Nucleus accumbens (tissue), 56 donors: Measurements from ENCODE around the gene KSR1.
"Not testable (repeated sequence)": the region's sequence is repeated elsewhere in the genome, so short reads cannot be mapped to it uniquely, and the experiment has no call there.

Experiments
- DNase-seq, 56 donors: peaks; one replicate each; lab custom pipeline; 2025; lab: John Stamatoyannopoulos, UW

The KSR1 gene

DNA sequence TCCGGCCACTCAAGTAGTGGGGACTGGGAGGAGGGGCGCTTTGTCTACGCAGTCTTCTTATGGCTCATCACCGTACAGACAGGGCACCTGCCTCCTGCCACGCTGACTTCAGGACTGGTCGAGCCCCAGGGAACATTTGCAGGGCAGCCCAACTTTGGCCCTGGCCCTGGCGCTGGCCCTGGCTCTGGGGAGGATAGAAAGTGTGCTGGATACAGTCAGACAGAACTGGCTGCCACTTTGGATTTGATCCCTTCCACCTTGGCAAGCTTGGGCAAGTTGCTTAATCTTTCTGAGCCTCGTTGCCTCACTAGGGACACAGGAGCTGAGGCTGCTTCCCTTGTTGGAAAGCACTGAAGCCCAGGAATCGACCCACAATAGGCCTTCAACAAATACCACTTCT is 188.3 kb downstream of the KSR1 start:
- DNase-seq, result peak in 12 of 56 donors; percentile 2 to 36 (median 10)

DNA sequence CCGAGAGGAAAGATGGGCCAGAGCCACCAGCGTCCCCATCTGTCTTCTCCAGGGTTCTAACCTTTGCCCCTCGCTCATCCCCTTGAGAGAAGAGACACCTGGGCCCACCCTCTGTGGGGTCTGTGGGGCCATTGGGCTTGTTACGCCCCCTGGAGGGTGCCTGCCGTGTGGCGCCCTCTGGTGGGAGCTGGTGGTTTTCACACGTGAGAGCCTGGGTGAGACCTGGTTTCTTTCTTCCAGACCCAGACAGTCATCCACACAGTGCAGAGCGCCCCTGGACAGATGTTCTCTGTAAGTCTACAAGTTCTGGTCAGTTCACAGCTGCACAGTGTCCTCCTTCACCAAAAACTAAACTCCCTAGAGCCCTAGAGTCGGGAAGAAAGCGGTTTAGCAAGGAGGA is 189.4 kb downstream of the KSR1 start:
- DNase-seq, result not testable (repeated sequence)

DNA sequence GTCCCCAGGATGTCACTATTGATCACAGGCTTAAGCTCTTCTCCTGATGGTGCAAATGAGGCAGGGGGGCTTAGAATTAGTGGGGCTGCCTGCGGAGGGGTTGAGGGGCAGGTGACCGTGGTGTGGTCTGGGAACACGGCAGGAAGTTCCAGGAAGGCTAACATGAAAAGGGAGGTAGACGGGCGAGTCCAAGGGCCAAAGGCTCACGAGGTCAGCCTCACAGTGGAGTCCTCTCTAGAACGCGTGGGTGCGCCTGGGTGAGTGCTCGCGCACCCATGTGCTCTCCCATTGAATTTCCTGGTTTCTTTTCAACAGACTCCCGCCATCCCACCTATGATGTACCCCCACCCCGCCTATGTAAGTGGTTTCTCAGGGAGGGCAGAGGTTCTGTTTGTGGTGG is 190.0 kb downstream of the KSR1 start:
- DNase-seq, result no peak

DNA sequence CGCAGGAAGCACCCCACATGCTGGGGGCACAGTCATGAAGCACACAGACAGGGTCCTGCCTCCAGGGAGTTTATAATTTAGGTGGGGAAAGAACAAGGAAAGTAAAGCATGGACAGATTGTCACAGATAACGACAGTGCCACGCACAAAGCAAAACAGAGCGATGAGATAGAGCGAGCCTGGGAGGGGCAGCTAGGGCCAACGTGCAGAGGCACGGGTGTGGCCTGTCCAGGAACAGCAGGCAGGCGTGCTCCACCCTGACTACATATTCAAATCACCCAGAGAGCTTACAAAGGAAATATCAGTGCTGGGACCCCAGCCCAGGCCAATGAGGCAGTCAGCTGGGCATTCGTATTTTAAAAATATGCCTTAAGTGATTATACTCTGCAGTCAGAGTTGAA is 191.5 kb downstream of the KSR1 start:
- no peak for DNase-seq

DNA sequence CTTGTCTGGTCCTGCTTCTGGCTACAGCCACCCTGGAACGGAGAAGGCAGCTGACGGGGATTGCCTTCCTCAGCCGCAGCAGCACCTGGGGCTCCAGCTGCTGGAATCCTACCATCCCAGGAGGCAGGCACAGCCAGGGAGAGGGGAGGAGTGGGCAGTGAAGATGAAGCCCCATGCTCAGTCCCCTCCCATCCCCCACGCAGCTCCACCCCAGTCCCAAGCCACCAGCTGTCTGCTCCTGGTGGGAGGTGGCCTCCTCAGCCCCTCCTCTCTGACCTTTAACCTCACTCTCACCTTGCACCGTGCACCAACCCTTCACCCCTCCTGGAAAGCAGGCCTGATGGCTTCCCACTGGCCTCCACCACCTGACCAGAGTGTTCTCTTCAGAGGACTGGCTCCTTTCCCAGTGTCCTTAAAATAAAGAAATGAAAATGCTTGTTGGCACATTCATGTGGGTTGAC is 192.9 kb downstream of the KSR1 start:
- peak in 5 of 56 donors; percentile 7 to 24 (median 14) for DNase-seq

DNA sequence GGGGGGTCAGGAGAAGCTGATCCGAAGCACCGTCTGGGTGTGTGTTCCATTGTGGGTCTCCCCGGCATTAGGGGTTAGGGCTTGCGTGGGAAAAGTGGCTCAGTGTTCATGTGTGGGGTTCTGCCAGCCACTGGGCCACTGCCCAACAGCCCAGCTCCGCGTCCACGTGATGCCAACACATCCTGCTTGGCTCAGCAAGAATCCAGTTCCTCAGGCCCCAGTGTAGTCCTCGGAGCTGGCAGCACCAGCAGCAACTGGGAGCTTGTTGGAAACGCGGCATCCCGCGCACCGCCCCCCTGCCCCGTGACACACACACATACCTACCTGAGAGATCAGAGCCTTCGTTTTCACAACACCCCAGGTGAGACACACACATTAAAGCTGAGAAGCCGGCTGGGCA is 193.7 kb downstream of the KSR1 start:
- peak in 47 of 56 donors; percentile 12 to 75 (median 43) for DNase-seq

DNA sequence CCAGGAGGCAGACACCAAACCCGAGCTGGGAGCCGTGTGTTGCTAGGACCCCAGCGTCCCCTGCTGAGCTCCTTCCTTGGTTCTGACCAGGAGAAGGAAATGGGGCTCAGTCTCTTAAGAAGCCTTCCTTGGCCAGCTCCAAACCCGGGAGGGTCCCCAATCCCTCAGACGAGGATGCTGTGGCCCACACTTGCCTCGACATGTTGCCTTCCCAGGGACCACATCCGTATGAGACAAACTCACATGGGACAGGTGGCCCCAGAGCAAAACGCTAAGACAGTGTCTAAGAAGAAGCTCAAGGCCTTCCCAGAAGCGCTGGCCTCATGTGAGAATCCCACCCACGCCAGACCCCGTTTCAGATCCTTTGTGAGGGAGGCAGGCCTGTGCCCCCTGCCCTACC is 194.6 kb downstream of the KSR1 start:
- DNase-seq, result no peak

DNA sequence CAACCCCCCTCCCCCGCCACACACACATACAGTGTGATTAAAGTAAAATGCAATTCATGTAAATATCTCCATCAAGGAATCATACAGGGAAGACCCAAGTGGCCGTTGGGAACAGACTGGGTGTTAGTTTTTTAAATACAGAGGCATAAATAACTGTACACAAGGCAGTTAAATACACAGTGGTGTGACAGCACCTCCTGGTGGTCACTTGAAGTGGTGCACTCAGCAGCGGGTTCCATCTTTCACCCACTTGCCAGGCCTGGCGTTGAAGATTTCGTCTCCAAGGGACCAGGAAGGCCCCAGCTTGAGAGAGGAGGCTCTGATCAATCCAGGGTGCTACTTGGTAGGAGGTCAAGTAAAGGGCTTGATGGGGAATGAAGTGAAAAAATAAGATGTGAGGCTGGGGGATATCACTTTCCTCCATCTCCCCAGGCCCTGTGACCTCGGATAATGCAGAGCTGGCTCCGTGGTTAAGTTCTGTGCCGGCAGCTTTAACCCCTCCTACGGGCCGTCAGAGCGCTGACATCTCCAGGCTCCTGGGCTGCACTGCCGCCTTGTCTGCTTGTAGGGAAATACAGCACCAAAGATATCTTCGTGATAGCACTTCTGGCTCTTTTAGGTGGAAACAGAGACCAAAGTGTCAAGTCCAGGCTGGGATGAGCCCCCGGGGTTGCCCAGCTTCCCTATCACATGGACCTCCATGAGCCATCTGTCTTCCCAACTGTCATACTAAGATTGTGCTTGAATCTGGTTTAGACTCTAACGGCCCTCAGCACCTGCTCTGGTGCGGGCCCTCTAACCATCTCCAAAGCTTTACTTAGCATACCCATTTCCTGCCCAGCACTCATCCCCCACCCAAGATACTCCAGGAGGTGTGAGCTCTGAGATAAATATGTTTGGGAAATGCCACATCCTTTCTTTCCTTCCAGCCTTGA is 195.4 kb downstream of the KSR1 start:
- DNase-seq, result peak in 35 of 56 donors; percentile 5 to 76 (median 25)

DNA sequence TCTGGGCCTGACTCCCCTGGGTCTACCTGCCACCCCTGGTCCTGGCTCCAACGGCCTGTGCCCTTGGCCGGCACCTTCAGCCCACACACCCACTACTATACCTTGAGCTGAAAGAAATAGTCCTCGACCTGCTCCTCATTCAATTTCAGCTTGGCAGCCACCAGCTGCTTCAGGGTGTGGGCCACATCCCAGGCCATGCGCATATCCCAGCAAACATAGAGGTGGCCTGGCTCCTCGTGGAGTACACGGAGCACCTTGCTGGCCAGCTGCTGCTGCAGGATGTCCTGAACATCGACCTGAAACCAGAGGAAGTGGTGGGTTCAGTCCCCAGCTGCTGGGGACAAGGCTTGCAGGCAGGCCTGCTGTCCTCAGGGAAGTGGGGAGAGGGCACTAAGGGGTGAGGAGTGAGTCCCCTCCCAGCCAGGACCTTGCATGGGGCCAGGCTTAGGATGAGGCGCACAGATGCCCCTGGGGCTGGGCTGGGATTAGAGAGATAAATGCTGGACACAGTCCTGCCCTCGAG is 197.3 kb downstream of the KSR1 start:
- DNase-seq, result not testable (repeated sequence)

DNA sequence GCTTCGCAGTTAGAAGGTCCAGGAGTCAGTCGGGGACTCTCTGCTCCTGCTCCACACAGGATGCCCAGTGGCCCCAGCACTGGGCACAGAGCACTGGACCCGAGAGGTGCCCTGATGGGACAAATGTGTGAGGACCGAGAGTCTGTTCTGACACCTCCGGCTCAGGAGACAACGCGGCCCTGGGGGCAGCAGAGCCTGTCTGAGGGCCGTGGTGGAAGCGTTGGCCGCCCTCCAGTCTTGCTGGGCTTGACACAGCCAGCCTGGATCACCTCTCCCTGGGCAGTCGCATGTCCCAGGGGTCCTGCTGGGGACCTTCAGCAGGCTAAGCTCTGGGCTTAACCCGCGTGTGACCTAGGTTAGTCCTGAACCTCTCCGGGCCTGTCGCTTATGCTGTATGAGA is 197.9 kb downstream of the KSR1 start:
- no peak for DNase-seq

DNA sequence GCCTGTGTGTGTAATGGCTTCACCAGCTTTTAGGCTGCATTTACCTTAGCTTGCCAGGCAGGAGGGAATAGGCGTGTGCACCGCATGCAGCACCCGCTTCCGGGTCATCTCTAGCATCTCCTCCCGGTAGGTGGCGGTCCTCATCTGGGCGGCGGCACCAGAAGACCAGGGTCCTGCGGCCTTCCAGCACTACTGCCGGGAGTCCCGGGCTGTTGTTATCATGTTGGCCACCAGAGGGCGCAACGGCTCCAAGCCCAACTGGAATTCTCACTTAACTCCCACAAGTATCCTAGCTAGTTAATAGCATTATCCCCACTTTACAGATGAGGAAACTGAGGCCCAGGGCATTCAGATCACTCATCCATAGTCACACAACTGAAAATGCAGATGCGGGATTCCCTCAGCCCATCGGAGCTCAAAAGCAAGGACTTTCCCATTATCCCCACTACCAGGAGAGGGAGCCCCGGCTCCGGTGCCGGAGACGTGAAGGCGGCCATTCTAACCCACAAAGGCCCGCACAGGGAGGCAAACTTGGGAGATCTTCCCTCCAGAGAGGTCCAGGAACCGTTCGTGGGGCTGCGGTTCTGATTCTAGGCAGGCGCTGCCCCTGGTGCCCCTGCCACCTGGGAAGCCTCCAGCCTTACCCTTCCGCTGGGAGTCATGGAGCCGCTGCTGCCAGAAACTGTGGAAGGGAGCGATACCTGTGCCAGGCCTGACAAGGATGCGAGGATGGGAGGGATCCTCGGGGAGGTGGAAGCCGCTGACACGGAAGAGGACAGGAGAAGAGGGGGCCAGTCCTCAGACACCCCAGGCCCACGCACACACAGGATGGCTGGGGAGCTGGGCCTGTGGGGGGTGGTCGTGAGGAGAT is 198.6 kb downstream of the KSR1 start:
- DNase-seq, result peak in 44 of 56 donors; percentile 12 to 76 (median 40)

DNA sequence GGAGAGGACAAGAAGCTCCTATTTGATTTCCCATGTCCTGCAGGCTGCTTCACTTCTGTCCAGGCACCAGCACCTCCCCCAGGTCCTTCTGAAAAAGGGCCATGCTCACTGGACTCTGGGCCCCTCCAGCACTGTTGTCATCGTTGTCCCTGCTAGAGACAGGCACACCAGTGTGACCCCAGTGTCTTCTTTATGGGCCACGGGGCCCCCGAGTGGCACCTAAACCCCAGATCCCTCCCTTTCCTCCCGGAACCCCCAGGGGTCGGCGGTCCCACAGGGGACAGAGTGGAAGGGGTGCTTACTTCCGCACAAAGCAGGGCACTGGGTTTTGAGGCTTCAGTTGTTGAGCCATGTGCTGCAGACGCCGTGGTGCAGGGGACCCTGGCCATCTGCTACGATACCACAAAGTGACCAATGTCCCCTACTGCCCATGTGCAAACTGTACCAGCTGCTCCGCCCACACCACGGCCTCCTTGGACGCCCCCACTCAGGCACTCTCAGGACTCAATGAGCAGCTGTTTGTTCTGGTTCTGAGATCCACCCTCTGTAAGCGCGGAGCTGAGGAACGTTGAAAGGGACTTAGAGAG is 199.4 kb downstream of the KSR1 start:
- not testable (repeated sequence) for DNase-seq

DNA sequence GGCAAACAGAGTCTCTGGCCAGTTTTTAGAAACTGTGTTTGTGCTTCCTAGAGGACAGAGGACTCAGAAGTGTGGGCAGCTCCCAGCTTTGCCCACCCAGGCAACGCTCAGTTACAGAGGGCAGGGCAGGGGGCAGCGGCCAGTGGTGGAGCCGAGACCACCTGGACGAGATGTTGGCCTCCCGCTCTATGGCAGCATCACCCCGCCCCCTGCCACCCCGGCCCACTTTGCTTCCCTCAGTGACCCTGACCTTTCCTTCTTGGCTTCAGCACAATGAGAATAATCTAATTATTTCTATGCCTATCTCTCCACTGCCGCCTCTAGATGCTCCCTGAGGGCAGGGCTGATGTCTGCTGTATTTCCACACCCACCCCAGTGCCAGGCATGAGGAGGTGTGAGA is 200.4 kb downstream of the KSR1 start:
- DNase-seq, result not testable (repeated sequence)

DNA sequence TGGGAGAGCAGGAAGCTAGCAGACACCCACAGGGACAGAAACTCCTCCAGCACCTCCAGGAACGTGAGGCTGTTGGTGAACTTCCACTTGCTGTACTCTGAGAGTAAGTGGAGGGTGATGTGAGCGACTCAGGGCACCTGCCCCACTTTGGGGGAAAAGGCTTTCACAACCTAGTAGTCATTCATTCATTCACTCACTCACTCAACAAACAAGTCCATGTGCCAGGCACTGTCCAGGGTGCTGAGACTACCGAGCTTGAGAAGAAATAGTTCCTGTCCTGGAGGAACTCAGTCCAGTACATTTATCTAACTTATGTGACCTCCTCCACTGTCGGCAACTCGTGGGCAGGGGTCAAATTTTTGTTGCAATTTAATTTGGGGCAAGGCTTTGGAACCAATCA is 201.4 kb downstream of the KSR1 start:
- no peak for DNase-seq

DNA sequence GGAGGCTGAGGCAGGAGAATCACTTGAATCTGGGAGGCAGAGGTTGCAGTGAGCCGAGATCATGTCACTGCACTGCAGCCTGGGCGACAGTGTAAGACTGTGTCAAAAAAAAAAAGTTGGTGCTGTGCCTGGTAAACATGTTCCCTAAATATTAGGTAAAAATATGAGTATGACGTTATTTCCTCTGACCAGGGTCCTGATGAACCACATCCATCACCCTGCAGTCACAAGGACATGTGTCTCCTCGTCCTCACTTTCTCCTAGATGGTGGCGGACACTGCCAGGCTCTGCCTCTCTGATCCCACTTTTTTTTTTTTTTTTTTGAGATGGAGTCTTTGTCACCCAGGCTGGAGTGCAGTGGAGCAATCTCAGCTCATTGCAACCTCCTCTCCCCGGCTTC is 203.4 kb downstream of the KSR1 start:
- no peak for DNase-seq

DNA sequence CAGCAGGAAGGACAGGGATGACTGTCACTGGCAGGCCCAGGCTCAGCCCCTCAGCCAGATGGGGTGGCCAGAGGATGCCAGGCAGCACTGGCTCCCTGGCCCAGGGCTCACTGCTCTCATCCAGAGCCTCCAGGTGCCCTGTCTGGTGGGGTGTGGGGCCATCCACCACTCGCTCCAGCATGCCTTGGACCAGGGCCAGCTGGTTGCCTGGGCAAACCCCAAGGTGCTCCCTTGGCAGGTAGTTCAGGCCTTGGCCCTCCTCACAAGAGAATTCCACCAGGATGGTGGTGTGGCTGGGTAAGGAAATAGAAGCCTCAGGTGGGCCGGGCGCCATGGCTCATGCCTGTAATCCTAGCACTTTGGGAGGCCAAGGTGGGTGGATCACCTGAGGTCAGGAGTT is 204.2 kb downstream of the KSR1 start:
- DNase-seq, result no peak

DNA sequence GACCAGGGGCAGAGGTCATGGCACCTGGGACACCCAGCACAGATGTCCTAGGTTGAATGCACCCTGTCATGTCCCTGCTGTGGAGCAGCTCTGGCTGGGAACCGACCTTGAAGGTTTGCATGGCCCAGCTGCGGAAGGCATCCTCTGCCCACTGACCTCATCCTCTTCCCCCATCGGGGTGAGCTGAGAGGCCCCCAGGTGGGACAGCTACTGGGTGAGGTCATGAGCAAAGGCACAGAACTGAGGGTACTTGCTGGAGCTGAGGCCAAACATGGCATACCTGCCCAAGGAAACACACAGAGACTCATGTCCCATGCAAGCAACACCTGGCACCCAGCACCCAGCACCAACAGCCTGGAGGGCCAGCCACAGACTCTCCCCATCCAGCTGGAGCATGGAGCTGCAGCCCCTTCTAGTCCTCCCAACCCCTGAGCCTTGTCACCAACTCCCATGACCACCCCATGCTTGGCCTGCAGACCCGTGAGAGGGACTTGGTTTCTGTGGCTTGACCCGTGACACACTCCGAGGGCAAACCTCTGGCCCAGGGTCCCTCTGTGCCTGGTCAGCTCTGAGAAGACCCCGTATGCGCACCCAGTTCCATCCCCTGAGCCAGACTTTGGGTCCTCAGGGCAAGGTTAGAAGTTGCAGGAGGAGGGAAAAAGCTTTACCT is 207.8 kb downstream of the KSR1 start:
- DNase-seq, result no peak

DNA sequence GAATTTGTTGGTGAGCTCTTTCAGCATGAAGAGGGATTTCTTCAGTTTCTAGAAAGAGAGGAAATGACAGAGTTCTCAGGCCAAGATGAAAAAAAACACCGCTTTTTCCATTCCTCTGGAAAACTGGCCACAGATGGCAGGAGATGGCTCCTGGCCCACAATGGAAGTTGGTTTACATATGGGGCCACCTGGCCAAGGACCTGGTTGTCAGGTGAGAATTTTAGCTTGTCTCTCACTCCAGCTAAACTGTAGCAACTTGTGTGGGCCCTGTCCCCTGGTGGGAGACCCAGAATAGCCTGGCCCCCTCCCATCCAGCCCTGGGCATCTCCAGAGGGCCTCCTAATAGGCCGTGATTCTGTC is 208.3 kb downstream of the KSR1 start:
- DNase-seq, result no peak

DNA sequence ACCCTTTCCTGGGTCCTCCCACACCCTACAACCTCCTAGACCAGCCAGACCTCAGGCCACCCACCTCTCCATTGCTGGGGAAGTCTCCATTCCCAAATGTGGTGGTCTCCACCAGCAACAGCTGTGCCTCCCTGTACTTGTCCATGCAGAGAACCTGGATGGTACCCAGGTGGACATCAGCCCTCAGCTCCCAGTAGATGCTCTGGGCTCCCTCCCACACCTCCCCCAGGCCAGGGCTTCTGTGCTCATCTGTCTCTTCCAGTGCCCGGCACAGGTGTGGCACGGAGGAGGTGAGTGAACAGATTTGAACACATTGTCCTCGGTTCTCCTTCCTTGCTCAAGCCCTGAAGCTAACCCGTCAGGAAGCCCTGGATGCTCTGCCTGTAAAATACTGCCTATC is 209.3 kb downstream of the KSR1 start:
- no peak for DNase-seq

DNA sequence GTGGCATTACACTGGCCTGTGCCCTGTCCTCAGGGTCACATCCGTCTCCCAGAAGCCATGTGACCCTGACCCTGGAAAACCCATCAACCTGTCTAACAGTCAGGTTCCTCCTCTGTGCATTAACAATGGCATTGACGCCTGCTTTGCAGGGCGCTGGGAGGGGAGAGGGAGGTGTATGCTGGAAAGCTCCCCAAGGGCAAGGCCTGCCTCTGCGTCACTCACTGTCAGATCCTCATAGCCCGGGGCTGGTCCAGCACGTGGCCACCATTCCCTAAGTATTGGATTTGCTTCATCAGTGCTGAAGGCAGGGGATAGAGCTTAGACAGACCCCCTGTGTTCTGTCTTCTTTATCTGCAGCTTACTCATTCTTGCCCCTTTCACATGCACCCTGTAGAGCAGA is 210.0 kb downstream of the KSR1 start:
- DNase-seq, result not testable (repeated sequence)
